T-helper 22 cell (primary cell): ENCODE results near the gene PCP2.
"Not testable (repeated sequence)": the region's sequence is repeated elsewhere in the genome, so short reads cannot be mapped to it uniquely, and the experiment has no call there.

Experiments used
- DNase-seq: peaks from one replicate; pipeline ENCODE4 v3.0.0-alpha.2; 2020; ENCODE audit warnings: low read depth

The PCP2 gene

DNA sequence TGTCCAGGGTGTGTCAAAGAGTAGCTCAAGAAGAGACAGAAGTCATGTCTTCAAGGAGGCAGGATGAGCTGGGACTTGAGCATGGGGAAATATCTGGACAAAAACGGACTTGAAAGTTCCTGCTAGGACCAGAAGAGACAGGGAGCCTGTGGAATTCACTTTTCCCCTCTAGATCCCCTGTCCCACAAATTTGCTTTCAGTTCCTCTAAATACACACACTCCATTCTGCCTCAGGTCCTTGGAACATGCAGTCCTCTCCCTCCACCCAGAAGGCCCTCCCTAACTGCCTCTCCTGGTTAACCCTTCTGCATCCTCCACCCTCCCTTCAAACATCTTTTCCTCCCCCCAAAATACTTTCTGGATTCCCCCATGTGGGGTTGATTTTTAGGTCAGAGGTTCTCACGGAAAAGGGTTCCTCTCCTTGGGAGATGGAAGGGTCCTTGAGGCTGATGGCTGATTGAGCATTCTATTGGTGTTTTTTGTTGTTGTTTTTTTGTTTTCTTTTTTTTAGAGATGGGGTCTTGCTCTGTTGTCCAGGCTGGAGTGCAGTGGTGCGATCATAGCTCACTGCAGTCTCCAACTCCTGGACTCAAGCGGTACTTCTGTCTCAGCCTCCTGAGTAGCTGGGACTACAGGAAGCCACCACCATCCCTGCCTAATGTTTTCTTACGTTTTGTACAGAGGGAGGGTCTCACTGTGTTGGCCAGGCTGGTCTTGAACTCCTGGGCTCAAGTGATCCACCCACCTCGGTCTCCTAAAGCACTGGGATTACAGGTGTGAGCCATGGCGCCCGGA, 28.4 kb upstream of the PCP2 start:
- DNase-seq, result no peak

DNA sequence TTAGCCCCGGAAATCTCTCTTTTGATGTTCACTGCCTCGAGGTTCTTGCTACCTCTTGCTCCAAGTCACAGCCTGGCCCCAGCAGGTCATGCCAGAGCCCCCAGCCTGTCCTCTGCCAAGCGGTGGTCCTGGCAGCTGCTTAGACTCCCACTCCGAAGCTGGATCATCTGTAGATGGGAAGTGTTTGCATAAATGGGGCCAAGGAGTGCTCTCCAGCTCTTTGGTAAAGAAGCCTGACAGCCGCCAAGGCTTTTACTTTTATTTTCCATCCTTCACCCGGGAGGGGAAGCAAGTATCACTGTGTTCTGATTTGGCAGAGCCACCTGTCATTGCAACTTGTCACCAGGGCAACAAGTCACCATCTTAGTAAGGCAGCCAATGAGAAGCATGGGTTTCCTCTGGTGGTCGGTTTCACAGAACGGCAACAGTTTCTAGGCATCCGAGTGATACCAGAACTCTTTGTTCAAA, 24.7 kb upstream of the PCP2 start:
- no peak for DNase-seq

DNA sequence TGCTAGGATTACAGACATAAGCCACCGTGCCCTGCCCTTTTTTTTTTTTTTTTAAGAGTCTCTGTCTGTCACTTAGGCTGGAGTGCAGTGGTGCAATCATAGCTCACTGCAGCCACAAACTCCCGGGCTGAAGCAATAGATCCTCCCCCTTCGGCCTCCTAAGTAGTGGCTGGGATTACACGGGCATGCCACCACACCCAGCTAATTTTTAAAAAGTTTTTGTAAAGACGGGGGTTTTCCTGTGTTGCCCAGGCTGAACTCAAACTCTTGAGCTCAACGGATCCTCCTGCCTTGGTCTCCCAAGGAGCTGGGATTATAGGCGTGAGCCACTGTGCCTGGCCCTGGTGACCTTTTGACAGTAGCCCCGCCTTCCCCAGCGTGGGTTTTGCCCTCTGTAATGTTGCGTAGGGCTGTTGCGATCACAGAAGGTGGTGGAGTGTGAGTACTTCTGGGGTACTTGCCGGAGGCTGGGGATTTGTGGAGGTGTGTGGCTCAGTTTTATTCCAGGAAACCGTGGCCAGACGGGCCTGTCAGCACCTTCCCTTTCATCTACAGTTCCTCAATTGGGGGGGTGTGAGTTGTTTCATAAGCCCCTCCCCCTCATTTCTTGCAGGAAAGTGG, 23.7 kb upstream of the PCP2 start:
- DNase-seq, result no peak

DNA sequence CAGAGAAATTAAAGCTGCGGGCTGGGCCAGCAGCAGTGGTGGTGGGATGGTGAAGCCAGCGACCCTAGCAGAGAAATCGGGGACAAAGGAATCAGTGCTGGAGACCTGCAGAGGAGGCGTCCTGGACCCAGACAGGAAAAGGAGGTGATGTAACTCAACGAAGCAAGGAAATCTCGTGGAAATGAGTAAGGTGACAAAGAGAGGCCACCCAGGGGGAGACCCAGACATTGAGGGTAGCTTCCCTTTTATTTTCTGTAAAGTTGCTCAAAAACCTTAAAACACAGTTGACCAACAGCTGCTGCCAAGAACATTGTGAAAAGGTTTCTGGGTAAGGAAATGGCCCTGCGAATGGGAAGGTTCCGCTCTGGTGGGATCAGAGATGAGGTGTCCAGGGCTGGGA, 22.1 kb upstream of the PCP2 start:
- no peak for DNase-seq

DNA sequence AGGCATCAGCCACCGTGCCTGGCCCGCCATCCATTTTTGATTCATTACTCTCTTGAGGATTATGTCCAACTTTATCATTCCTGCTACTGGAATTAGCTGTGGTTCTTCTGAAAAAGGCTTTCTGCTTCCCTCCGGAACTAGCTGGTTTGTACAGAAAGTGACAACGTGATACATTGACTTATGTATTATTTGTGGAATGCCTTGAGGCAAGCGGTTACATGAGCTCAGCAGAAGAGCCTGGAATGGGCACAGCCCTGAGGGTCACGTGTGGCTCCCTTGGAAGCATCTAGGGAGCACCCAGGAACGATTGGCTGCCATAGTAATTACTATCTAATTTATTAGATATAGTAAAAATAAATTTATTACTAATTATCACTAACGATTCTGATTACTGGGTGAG, 20.9 kb upstream of the PCP2 start:
- no peak for DNase-seq

DNA sequence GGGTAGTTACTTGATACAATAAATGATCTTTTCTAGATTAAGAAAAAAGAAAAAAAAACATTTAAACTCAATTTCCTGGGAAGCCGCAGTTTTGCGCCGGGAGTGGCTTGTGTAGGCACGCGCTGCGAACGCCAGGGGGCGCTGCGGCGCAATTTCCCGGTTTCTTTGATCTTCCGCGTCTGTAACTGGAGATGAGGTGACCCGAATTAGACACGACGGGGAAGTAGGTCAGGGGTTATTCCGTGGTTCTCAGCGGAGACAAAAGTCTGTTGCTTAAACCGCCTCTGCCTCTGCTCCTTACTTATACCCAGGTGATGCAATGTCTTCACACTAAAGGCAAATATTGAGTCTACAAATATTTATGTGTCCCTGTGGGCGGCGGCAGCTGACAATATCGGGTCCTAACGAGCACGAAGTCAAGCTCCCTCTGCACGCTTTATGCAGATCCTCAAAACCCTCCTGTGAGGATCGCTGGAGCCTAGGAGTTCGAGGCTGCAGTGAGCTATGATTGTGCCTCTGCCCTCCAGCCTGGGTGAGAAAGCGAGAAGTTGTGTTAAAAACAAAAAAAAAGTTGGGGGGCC, 18.6 kb upstream of the PCP2 start:
- peak; percentile 70 for DNase-seq

DNA sequence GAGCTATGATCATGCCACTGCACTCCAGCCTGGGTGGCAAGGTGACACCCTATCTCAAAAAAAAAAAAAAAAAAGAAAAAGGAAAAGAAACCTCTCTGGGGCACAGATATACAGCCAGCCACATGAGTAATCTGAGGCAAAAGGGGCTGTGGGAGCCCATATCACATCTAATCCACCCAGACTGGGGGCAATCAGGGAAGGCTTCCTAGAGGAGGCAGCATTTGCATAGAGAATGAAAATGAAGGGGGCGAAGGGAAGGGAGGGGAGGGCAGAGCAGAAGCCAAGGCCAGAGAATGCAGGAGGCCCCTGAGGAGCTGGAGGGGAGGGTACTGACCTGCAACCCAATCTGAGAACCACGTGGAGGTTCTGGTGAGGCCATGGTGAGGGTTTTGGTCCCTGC, 16.6 kb upstream of the PCP2 start:
- DNase-seq, result no peak

DNA sequence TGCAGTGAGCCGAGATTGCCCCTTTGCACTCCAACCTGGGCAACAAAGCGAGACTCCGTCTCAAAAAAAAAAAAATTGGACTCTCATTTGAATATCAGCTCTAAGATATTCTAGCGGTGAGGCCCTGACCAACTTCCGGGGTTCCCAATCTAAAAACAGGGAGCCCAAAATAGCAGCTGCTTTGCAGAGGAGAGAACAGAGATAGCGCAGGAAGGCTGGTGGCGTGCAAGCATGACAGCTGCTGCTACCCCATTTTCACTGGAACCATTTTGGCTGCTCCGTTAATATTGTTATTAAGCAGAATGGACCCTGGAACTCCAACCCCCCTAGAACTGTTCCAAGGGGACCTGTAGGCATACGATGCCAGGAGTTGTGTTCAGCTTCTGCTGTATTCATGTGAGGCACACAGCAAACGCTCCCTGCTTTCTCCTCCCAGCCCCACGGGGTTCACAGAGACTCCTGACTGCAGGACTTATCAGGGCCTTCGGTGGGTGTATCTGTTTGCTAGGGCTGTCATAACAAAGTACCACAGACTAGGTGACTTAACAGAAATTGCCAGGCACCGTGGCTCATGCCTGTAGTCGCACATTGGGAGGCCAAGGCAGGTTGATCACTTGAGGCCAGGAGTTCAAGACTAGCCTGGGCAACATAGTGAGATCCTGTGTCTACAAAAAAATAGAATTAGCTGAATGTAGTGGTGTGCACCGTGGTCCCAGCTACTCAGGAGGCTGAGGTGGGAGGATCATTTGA, 14.9 kb upstream of the PCP2 start:
- no peak for DNase-seq

DNA sequence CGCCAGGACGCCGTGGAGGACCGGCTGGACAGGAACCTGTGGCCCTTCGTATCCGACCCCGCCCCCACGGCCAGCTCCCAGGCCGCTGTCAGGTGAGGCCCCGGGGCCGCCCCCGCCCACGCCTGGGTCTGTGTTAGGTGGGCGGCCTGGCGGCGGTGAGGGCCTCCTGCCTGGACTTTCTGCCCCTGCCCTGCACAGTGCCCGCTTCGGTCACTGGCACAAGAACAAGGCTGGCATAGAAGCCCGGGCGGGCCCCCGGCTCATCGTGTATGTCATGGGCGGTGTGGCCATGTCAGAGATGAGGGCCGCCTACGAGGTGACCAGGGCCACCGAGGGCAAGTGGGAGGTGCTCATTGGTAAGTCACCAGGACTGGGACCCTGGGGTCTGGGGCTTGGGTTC, 13.6 kb upstream of the PCP2 start:
- no peak for DNase-seq

DNA sequence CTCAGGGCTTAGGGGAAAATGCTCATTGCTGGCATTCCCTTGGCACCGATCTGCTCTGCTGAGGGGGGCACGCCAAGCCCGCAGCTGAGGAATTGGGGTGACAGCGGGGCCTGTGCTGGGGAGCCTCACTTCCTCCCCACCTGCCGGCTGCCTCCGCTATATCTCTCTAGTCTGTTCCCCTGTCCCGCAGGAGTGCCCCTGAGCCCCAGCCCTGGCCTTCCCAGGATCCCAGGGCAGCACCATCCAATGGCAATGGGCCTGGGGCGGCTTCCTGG, 12.8 kb upstream of the PCP2 start:
- no peak for DNase-seq

DNA sequence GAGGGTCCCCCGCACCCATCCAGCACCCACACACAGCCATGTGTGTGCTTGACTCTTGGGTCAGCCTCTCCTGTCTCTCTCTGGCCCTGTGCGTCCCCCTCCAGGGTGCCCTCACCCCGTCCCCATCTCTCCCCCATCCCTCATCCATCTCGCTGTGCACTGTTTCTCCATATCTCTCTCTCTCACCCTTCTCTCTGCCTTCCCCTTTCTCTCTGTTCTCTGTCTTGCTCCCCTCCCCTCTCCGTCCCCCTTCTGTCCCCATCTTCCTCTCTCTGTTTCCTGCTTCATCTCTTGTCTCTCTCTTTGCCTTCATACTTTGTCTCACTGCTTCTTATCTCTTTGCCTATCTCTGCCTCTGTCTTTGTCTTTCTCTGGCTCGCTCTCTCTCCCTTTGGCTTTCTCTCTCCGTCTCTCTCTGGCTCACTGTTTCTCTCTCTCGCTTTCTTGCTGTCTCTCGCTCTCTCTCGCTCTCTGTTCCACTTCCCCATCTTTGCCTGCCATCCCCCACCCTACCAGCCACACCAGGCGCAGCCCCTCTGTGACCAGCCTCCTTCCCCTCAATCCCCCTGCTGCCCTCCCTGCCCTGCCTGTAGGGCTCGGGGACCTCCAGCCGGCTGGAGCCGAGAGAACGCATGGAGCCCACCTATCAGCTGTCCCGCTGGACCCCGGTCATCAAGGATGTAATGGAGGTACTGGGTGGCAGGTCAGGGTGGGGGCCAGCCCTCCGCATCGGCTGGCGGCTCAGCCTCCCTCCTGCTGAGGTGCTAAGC, 12.3 kb upstream of the PCP2 start:
- no peak for DNase-seq

DNA sequence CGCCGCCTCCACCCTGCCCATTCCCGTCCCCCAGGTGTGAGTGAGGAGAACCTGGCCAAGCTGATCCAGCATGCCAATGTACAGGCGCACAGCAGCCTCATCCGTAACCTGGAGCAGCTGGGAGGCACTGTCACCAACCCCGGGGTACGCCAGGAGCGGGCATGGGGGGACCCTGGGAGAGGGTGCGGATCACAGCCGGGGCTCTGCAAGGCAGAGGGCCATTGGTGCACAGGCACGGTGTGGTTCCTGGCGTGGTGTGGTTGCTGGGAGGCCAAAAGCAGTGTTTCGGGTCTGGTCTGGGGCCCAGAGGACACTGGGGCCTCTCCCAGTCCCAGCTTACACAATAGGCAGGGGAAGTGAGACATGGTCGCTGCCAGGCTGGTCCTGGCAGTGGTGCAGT, 11.6 kb upstream of the PCP2 start:
- no peak for DNase-seq

DNA sequence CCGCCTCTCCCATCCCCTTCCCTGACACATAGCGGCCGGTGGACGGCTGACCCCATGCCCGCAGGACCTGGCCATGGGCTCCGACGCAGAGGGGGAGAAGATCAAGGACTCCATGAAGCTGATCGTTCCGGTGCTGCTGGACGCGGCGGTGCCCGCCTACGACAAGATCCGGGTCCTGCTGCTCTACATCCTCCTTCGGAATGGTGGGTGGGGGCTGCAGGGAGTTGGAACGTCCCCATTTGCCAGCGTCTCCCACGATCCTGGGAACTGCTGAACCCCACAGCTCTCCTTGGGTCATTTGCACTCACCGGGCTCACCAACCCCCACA, 11.0 kb upstream of the PCP2 start:
- no peak for DNase-seq

DNA sequence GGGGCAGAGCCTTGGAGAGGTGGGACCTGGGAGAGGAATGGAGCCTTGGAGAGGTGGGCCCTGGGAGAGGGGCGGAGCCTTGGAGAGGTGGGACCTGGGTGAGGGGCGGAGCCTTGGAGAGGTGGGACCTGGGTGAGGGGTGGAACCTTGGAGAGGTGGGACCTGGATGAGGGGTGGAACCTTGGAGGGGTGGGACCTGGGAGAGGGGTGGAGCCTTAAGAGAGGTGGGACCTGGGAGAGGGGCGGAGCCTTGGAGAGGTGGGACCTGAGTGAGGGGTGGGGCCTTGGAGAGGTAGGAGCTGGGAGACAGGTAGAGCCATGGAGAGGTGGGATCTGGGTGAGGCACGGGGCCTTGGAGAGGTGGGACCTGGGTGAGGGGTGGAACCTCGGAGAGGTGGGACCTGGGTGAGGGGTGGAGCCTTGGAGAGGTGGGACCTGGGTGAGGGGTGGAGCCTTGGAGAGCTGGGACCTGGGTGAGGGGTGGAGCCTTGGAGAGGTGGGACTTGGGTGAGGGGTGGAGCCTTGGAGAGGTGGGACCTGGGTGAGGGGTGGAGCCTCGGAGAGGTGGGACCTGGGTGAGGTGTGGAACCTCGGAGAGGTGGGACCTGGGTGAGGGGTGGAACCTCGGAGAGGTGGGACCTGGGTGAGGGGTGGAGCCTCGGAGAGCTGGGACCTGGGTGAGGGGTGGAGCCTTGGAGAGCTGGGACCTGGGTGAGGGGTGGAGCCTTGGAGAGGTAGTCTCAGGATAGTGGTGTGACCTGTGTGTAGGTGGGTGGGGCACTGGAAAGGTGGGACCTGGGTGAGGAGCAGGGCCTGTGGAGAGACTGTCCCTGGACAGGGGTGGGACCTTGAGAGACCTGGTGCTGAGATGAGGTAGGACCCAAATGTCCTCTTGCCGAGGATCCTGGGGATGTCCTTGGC, 10.4 kb upstream of the PCP2 start:
- not testable (repeated sequence) for DNase-seq

DNA sequence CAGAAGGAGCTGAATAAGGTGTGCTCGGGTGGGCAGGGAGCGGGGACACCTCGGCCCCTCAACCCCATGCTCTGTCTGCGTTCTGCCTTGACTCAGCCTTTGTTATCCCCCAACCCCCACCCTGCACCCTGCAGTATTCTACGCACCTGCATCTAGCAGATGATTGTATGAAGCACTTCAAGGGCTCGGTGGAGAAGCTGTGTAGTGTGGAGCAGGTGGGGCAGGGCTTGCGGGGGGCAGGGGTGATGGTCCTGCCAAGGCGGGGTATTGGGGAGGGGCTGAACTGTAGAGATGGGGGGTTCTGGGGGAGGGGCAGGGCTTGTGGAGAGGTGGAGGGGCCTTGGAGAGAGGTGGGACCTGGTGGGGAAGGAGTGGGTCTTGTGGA, 9.5 kb upstream of the PCP2 start:
- no peak for DNase-seq

DNA sequence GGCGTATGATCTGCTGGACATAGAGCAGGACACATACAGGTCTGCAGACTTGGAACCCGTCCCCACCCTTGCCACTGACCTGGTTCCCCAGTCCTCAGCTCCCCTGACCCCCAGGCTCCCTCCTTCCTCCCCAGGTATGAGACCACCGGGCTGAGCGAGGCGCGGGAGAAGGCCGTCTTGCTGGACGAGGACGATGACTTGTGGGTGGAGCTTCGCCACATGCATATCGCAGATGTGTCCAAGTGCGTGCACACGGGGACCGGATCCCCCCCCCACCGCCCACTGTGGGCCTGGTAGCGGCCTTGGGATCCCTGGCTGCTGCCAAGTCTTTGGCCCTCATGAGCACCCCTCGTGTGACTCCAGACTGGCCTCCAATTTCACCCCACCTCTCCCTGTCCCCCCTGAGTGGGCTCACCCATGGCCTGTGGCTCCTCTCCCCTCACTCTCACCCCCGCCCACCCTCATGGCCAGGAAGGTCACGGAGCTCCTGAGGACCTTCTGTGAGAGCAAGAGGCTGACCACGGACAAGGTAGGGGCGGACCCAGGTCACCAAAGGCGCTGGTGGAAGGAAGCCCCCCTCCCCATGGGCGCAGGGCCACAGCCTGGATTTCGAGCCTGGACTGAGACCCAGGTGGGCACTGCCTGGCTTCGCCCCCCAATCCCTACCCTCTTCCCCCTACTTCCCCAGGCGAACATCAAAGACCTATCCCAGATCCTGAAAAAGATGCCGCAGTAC, 8.9 kb upstream of the PCP2 start:
- DNase-seq, result no peak

DNA sequence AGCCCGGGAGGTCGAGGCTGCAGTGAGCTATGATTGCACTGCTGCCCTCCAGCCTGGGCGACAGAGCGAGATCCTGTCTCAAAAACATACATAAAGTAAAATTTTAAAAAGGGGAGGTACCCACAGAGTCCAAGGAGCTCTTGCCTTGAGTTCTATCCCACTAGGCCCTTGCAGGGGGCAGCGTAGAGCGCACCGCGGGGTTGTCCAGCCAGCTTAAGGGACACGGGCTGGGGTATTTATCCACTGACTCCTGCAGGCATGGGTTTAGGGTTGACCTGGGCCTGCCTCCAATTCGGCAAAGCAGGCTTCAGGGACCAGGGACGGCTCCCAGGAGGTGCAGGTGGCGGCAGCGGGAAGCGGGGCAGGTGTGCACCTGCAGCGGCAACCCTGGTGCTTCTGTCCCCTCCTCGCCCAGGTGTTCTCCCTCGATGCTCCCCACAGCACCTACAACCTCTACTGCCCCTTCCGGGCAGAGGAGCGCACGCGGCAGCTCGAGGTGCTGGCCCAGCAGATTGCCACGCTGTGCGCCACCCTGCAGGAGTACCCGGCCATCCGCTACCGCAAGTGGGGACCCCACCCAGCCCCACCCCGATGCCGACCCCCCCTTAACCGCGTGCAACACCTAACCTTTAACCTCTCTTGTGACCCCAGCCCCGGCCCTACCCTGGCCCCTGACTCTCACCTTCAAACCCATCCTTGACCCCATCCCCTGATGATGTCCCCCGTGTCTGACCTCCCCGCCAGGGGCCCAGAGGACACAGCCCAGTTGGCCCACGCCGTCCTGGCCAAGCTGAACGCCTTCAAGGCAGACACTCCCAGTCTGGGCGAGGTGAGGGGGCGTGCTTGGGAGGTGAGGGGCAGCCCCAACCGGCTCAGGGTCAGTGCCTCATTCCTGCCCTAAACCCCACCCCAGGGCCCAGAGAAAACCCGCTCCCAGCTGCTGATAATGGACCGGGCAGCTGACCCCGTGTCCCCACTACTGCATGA, 8.1 kb upstream of the PCP2 start:
- no peak for DNase-seq

DNA sequence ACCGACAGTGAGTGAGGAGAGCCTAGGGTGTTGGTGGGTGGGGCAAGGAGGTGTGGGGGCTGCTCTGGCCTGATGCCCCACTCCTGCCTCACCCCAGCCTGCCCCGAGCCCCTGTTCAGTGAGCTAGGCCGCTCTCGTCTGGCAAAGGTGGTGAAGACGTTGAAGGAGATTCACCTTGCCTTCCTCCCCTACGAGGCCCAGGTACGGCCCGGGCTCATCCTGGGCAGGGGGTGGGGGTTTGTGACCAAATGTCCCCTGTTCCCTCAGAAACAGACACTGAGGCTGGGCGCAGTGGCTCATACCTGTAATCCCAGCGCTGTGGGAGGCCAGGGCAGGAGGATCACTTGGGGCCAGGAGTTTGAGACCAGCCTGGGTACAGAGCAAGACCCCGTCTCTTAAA, 7.3 kb upstream of the PCP2 start:
- DNase-seq, result no peak

DNA sequence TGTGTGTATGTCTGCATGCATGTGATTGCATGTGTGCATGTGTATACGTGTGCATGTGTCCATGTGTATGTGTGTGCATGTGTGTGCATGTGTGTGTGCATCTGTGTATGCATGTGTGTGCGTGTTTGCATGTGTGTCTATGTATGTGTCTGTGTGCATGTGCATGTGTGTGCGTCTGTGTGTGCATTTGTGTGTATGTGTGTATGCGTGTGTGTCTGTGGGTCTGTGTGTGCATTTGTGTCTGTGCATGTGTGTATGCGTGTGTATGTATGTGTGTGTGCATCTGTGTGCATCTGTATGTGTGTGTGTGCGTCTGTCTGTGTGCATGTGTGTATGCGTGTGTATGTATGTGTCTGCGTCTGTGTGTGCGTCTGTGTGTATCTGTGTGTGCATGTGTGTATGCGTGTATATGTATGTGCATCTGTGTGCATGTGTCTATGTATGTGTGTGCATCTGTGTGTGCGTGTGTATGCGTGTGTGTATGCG, 6.4 kb upstream of the PCP2 start:
- no peak for DNase-seq
